RWPE2 (cell line): Measurements from ENCODE around the gene LIX1L.

Experiments used
- ATAC-seq: fragments of 200-7000 bp; cut with Tn5 transposase; 3 replicates; pipeline ENCODE4 v1.9.1; 2021; ENCODE audit warnings: low read depth
- DNase-seq: peaks from one replicate; pipeline ENCODE4 v3.0.0-alpha.2; 2020; ENCODE audit warnings: low spot score
- H3K27ac ChIP-seq: fragments of 450-650 bp; 2 replicates; pipeline ENCODE4 v1.5.1; 2017; ENCODE audit warnings: mild to moderate bottlenecking; ENCODE audit not compliant: poor library complexity, severe bottlenecking
- H3K27me3 ChIP-seq: fragments of 250-450 bp; sonication (Bioruptor Pico); 2 replicates; pipeline ENCODE4 v1.5.1; 2021; ENCODE audit warnings: mild to moderate bottlenecking, moderate library complexity; ENCODE audit not compliant: insufficient read depth, poor library complexity, severe bottlenecking
- H3K36me3 ChIP-seq: fragments of 250-450 bp; sonication (Bioruptor Pico); 2 replicates; pipeline ENCODE4 v1.5.1; 2020; ENCODE audit warnings: low read depth, mild to moderate bottlenecking, moderate library complexity
- H3K4me1 ChIP-seq: fragments of 250-450 bp; sonication (Bioruptor Pico); 2 replicates; pipeline ENCODE4 v1.5.1; 2021; ENCODE audit warnings: mild to moderate bottlenecking, moderate library complexity; ENCODE audit not compliant: insufficient read depth, poor library complexity, severe bottlenecking
- H3K4me3 ChIP-seq: fragments of 250-450 bp; sonication (Bioruptor Pico); 2 replicates; pipeline ENCODE4 v1.5.1; 2021; ENCODE audit warnings: mild to moderate bottlenecking, moderate library complexity; ENCODE audit not compliant: severe bottlenecking
- H3K9me3 ChIP-seq: fragments of 250-450 bp; sonication (Bioruptor Pico); 2 replicates; pipeline ENCODE4 v1.5.1; 2021; ENCODE audit warnings: mild to moderate bottlenecking, moderate library complexity; ENCODE audit not compliant: severe bottlenecking
- CTCF ChIP-seq: fragments of 450-650 bp; IDR thresholded peaks from one replicate; pipeline ENCODE4 v1.5.1; 2017; ENCODE audit warnings: mild to moderate bottlenecking, moderate library complexity; ENCODE audit not compliant: poor library complexity, severe bottlenecking

LIX1L gene

GRCh38 chr1:145887631-145888030 lies 70.2 kb downstream of the LIX1L start:
- Histone ChIP-seq H3K4me3 (no peak overlapping the region), H3K27ac (no peak overlapping the region), H3K27me3 (no peaks in the 10 kb centered on the region), H3K36me3 (no peaks in the 10 kb centered on the region), H3K9me3 (no peaks in the 10 kb centered on the region), H3K4me1 (peaks cover 20% of the 10 kb centered on the region)
- no peak for TF ChIP-seq CTCF
- ATAC-seq (no peak), DNase-seq (no peak)

GRCh38 chr1:145886816-145887215 lies 71.0 kb downstream of the LIX1L start:
- H3K4me1 ChIP-seq, result peaks cover 15% of the 10 kb centered on the region
- TF ChIP-seq CTCF, result no peak
- DNase-seq, result no peak

GRCh38 chr1:145886390-145886789 lies 71.4 kb downstream of the LIX1L start:
- H3K9me3 ChIP-seq, result no peaks in the 10 kb centered on the region
- H3K36me3 ChIP-seq, result no peaks in the 10 kb centered on the region
- TF ChIP-seq CTCF, result no peak
- DNase-seq, result no peak
- H3K4me1 ChIP-seq, result peaks cover 11% of the 10 kb centered on the region
- no peak; the same call in 2 of the 3 replicates for ATAC-seq
- H3K27ac ChIP-seq, result no peak overlapping the region
- H3K4me3 ChIP-seq, result peak overlapping the region; percentile 61
- H3K27me3 ChIP-seq, result no peaks in the 10 kb centered on the region

More at GRCh38 chr1:145886816-145887215, 71.0 kb downstream of the LIX1L start:
- Histone ChIP-seq H3K27ac (no peak overlapping the region), H3K27me3 (no peaks in the 10 kb centered on the region), H3K9me3 (no peaks in the 10 kb centered on the region), H3K4me3 (no peak overlapping the region), H3K36me3 (no peaks in the 10 kb centered on the region)
- no peak for ATAC-seq

GRCh38 chr1:145885738-145886287 lies 72.0 kb downstream of the LIX1L start, which contains the start of gene ANKRD35:
TSS of gene ANKRD35 (minus strand) at chr1:145885866. CDS start at chr1:145885758, 108 bp downstream.
- TF ChIP-seq CTCF, result no peak
- peak; percentile 99 for ATAC-seq

GRCh38 chr1:145884675-145885074 lies 73.1 kb downstream of the LIX1L start:
- H3K36me3 ChIP-seq, result no peaks in the 10 kb centered on the region
- H3K27ac ChIP-seq, result no peak overlapping the region
- H3K4me3 ChIP-seq, result no peak overlapping the region
- no peak for ATAC-seq
- no peak for TF ChIP-seq CTCF
- DNase-seq, result no peak
- no peaks in the 10 kb centered on the region for H3K9me3 ChIP-seq
- peaks cover under 1% of the 10 kb centered on the region for H3K4me1 ChIP-seq
- no peaks in the 10 kb centered on the region for H3K27me3 ChIP-seq

More at GRCh38 chr1:145885738-145886287, 72.0 kb downstream of the LIX1L start, which contains the start of gene ANKRD35:
- no peaks in the 10 kb centered on the region for H3K36me3 ChIP-seq
- H3K27ac ChIP-seq, result no peak within 1 kb of the TSS
- H3K4me1 ChIP-seq, result peaks cover 6% of the 10 kb centered on the region
- no peaks in the 10 kb centered on the region for H3K27me3 ChIP-seq
- DNase-seq, result peak; percentile 83
- no peaks in the 10 kb centered on the region for H3K9me3 ChIP-seq
- peak within 1 kb of the TSS; percentile 61 for H3K4me3 ChIP-seq
